Fibroblast of skin of right quadriceps (primary cell): ENCODE data around the gene HECTD1.
"Not testable (repeated sequence)": the region's sequence is repeated elsewhere in the genome, so short reads cannot be mapped to it uniquely, and the experiment has no call there.

ENCODE experiments used
- DNase-seq: peaks from one replicate; pipeline ENCODE4 v3.0.0-alpha.2; 2013

Gene HECTD1

DNA sequence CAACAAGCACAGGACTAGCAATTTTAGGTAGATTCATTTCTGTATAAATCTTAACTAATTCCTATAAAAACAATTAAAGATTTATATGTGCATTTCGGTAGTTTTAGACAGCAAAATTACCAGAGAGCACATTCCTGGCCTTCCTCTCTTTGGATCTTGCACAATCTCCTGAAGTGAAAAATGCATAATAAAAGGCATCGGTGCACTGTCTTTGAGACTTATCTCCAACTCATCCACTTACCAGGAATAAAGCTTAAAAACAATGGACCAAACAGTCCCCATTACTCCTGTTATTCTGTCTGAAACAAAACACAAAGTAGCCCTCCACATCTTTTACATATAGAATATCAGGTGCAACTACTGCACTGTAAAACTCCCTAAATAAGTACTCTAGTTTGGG lies 69.3 kb downstream of the HECTD1 start:
- no peak for DNase-seq

DNA sequence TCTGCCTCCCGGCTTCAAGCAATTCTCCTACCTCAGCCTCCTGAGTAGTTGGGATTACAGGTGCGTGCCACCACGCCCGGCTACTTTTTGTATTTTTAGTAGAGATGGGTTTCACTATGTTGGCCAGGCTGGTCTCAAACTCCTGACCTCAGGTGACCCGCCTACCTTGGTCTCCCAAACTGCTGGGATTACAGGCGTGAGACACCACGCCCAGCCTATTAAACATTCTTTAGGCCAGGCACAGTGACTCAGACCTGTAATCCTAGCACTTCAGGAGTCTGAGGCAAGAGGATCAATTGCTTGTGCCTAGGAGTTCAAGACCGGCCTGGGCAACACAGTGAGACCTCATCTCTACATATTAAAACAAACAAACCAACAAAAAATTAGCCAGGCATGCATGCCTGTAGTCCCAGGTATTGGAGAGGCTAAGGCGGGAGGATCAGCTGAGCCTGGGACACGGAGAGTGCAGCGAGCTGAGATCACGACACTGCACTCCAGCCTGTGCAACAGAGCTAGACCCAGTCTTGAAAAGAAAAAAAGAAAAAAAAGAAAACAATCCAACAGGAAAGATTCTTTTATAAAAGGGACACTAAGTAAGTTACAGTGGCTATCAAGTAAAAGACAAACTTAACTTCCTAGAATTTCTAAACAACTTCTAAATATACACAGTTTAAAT lies 70.2 kb downstream of the HECTD1 start:
- DNase-seq = no peak

- DNase-seq = no peak
Observed at GRCh38 chr14:31133133-31133532, 74.5 kb downstream of the HECTD1 start.

- no peak for DNase-seq
Observed at GRCh38 chr14:31128601-31129526, 78.7 kb downstream of the HECTD1 start.

- no peak for DNase-seq
Observed at GRCh38 chr14:31127690-31128089, 79.9 kb downstream of the HECTD1 start.

DNA sequence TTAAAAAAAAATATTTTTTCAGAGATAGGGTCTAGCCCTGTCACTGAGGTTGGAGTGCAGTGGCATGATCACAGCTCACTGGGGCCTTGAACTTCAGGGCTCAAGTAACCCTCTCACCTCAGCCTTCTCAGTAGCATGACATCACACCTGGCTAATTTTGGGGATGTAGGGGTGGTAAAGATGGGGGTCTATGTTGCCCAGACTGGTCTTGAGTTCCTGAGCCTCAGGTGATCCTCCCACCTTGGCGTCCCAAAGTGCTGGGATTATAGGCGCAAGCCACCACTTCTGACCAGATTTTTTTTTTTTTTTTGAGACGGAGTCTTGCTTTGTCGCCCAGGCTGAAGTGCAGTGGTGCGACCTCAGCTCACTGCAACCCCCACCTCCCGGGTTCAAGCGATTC lies 80.9 kb downstream of the HECTD1 start:
- DNase-seq = no peak

GRCh38 chr14:31125231-31125630 lies 82.4 kb downstream of the HECTD1 start:
- no peak for DNase-seq

DNA sequence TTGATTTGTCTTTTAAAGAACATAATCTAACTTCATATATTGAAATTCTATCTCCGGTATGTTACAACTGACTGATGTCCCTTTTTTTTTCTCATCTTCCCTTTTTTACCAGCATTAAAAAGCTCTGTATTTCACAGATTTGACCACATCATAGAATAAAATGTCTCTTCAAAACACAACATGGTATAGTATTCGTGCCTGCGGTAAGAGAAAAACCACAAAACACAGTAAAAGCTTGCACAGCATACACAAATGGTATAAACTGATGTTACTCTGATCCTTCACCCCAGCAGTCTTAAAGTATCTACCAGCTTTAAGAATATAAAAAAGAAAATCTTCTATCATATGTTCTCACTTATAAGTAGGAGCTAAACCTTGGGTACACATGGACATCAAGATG lies 83.4 kb downstream of the HECTD1 start:
- peak; percentile 61 for DNase-seq

GRCh38 chr14:31122921-31123320 lies 84.7 kb downstream of the HECTD1 start:
- no peak for DNase-seq

- DNase-seq = peak; percentile 4
Observed at GRCh38 chr14:31122098-31122611, 85.4 kb downstream of the HECTD1 start.

DNA sequence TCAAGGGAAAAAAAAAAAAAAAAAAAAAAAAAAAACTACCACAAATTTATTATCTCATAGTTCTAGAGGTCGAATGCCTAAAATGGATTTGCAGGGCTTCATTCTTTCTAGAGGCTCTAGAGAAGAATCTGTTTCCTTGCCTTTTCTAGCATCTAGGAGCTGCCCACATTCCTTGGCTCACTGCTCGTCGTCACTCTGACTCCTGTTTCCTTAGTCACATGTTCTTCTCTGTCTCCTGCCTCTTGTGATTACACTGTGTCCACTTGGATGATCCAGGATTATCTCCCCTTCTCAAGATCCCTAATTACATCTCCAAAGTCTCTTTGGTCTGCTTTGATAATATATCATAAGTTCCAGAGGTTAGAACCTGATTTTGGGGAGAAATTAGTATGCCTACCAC lies 88.7 kb downstream of the HECTD1 start:
- no peak for DNase-seq

DNA sequence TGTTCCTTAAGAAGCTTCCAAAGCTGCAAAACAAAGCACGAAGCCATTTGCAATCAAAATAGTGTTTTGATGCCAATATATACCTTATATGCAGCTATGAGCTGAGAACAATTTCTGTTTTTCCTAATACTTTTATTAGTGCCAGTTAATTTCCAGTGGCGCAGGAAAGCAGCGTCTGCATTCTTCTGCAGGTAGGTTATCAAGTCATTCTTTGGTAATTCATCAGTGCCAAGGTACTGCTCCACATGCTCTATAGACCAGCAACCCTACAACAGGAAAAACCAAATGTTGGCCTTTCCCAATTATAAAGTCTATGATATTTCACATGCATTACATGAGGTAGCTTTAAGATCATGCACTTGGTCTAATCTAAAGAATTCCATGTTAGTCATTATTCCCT lies 93.8 kb downstream of the HECTD1 start:
- DNase-seq = no peak

- no peak for DNase-seq
Observed at GRCh38 chr14:31110872-31111271, 96.7 kb downstream of the HECTD1 start.

GRCh38 chr14:31109257-31109656 lies 98.3 kb downstream of the HECTD1 start:
- no peak for DNase-seq

DNA sequence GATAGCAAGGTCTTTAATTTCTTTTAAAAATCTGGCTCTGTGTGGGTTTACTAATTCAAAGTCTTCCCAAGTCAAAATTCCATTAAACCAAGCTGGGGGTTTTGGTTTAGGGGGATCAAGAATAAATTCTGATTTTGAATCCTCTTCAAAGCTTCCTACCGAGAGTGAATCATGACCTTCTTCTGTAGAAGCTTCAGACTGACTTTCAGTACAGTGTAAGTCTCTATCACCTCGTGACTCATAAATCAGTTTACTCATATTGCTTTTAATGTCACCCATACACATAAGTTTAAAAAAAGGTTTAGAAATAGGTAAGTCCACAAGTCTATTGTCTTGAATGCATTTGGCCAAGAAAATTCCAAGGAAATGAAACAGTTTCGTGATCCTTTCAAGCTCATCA lies 100.8 kb downstream of the HECTD1 start:
- DNase-seq = no peak

- DNase-seq = no peak
Observed at GRCh38 chr14:31097081-31097480, 110.5 kb downstream of the HECTD1 start.

DNA sequence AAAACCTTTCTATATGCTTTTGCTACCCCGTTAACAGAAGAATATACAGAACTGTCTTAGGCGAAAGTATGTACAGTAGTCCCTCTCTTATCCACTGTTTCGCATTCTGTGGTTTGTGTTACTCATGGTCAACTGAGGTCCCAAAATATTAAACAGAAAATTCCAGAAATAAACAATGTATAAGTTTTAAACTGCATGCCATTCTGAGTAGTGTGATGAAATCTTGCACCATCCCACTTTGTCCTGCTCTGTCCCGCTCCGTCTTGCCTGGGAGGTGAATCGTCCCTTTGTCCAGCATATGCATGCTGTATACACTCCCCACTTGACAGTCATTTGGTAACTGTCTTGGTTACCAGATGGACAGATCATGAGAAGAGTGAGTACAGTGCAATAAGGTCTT lies 111.3 kb downstream of the HECTD1 start:
- peak; percentile 60 for DNase-seq

- not testable (repeated sequence) for DNase-seq
Observed at GRCh38 chr14:31095817-31096216, 111.8 kb downstream of the HECTD1 start.

- not testable (repeated sequence) for DNase-seq
Observed at GRCh38 chr14:31093884-31094839, 113.4 kb downstream of the HECTD1 start.

DNA sequence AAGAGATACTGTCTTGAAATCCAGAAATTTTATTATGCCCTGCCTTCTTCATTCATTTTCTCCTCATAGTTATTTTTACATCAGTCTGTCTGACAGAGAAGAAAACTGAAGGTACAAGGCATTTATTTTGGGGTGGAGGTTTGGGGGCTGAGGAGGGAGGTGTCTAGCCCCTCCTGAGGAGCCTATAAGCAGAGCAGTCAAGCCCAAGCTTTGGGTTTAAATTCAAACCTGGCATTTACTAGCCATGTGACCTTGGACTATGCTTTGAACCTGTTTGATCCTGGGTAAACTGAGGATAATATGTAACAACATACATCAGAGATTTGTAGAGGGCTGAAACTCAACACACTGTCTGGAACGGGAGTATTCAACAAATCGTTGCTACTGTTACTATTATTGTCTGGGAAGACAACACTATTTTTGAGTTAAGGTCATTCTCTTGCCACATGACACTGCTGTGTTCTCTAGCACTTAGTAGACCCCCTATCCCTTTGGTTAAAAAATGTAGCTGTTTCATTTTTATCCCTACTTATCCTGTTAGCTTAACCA lies 115.4 kb downstream of the HECTD1 start:
- no peak for DNase-seq

- DNase-seq = peak; percentile 82
Observed at GRCh38 chr14:31090883-31091764, 116.5 kb downstream of the HECTD1 start.
